ENCODE data around the gene COL9A3.

GRCh38 chr20:62787321-62787720 lies 29.5 kb upstream of the COL9A3 start:
- no peak for TF ChIP-seq POU2F2 (IDR thresholded peaks at IDR 0.05; ENCODE audit: low read depth, low read length)
- no peak for TF ChIP-seq POLR2A (IDR thresholded peaks at IDR 0.05; ENCODE audit: low read depth, low read length)
- TF ChIP-seq PAX5 (IDR thresholded peaks at IDR 0.05; ENCODE audit: insufficient read depth, low read length, severe bottlenecking) = no peak
- TF ChIP-seq POLR2AphosphoS5 (IDR thresholded peaks at IDR 0.05; ENCODE audit: low read depth, low read length) = no peak
- TF ChIP-seq TAF1 (IDR thresholded peaks at IDR 0.05; ENCODE audit: low read depth, low read length) = no peak
- no peak for TF ChIP-seq SPI1 (IDR thresholded peaks at IDR 0.05; ENCODE audit: low read depth, low read length)

Measured in GM12891 (cell line).